ENCODE data around the gene ADD2. TPM values are rescaled to one million over a fixed set of nuclear protein-coding genes. Genes with fewer than 3 reads are reported as not detected.
"Not testable (repeated sequence)": the region's sequence is repeated elsewhere in the genome, so short reads cannot be mapped to it uniquely, and the experiment has no call there.

Gene ADD2
- total RNA-seq, 1 donor from 2014 or later = not detected

- not testable (repeated sequence) for H3K27me3 ChIP-seq (ENCODE audit: control insufficient read depth, insufficient read depth, low read length)
These were observed 112.8 kb downstream of the ADD2 start for GRCh38 chr2:70655211-70655610.

GRCh38 chr2:70651727-70652126, 116.3 kb downstream of the ADD2 start:
- Histone ChIP-seq H3K4me3 (ENCODE audit: low read depth, low read length) (no peak overlapping the region), H3K27me3 (ENCODE audit: control insufficient read depth, insufficient read depth, low read length) (no peaks in the 10 kb centered on the region), H3K36me3 (ENCODE audit: control insufficient read depth, insufficient read depth, low read length) (no peaks in the 10 kb centered on the region)
- no peak for FAIRE-seq
- no peak for TF ChIP-seq CTCF (IDR thresholded peaks at IDR 0.05; ENCODE audit: insufficient read depth, low read length, severe bottlenecking)
- DNase-seq (ENCODE audit: low read depth) = no peak

More at GRCh38 chr2:70655211-70655610, 112.8 kb downstream of the ADD2 start:
- not testable (repeated sequence) for FAIRE-seq; H3K36me3 ChIP-seq (ENCODE audit: control insufficient read depth, insufficient read depth, low read length); H3K4me3 ChIP-seq (ENCODE audit: low read depth, low read length)
- peak; percentile 45 for TF ChIP-seq CTCF (IDR thresholded peaks at IDR 0.05; ENCODE audit: insufficient read depth, low read length, severe bottlenecking)
- peak; percentile 64 for DNase-seq (ENCODE audit: low read depth)

GRCh38 chr2:70651014-70651413, 117.0 kb downstream of the ADD2 start:
- Histone ChIP-seq H3K27me3 (ENCODE audit: control insufficient read depth, insufficient read depth, low read length) (no peaks in the 10 kb centered on the region), H3K4me3 (ENCODE audit: low read depth, low read length) (no peak overlapping the region), H3K36me3 (ENCODE audit: control insufficient read depth, insufficient read depth, low read length) (no peaks in the 10 kb centered on the region)
- no peak for FAIRE-seq
- no peak for DNase-seq (ENCODE audit: low read depth)
- no peak for TF ChIP-seq CTCF (IDR thresholded peaks at IDR 0.05; ENCODE audit: insufficient read depth, low read length, severe bottlenecking)

- Histone ChIP-seq H3K36me3 (ENCODE audit: control insufficient read depth, insufficient read depth, low read length) (no peaks in the 10 kb centered on the region), H3K27me3 (ENCODE audit: control insufficient read depth, insufficient read depth, low read length) (no peaks in the 10 kb centered on the region), H3K4me3 (ENCODE audit: low read depth, low read length) (no peak overlapping the region)
- FAIRE-seq = no peak
- DNase-seq (ENCODE audit: low read depth) = no peak
- no peak for TF ChIP-seq CTCF (IDR thresholded peaks at IDR 0.05; ENCODE audit: insufficient read depth, low read length, severe bottlenecking)
These were observed 119.0 kb downstream of the ADD2 start for GRCh38 chr2:70648961-70649360.

- Histone ChIP-seq H3K36me3 (ENCODE audit: control insufficient read depth, insufficient read depth, low read length) (no peaks in the 10 kb centered on the region), H3K27me3 (ENCODE audit: control insufficient read depth, insufficient read depth, low read length) (no peaks in the 10 kb centered on the region), H3K4me3 (ENCODE audit: low read depth, low read length) (no peak overlapping the region)
- FAIRE-seq (no peak), DNase-seq (ENCODE audit: low read depth) (peak; percentile 65)
- peak; percentile 99 for TF ChIP-seq CTCF (IDR thresholded peaks at IDR 0.05; ENCODE audit: insufficient read depth, low read length, severe bottlenecking)
These were observed 120.0 kb downstream of the ADD2 start for GRCh38 chr2:70647873-70648481.

- Histone ChIP-seq H3K36me3 (ENCODE audit: control insufficient read depth, insufficient read depth, low read length) (no peaks in the 10 kb centered on the region), H3K27me3 (ENCODE audit: control insufficient read depth, insufficient read depth, low read length) (no peaks in the 10 kb centered on the region), H3K4me3 (ENCODE audit: low read depth, low read length) (no peak overlapping the region)
- no peak for DNase-seq (ENCODE audit: low read depth)
- TF ChIP-seq CTCF (IDR thresholded peaks at IDR 0.05; ENCODE audit: insufficient read depth, low read length, severe bottlenecking) = no peak
- no peak for FAIRE-seq
These were observed 121.6 kb downstream of the ADD2 start for GRCh38 chr2:70646420-70646818.
